ENCODE results near the gene TMEM41A.
"Not testable (repeated sequence)": the region's sequence is repeated elsewhere in the genome, so short reads cannot be mapped to it uniquely, and the experiment has no call there.

The TMEM41A gene

GRCh38 chr3:185489462-185489861 is 9.4 kb downstream of the TMEM41A start:
- no peak overlapping the region for H3K27ac ChIP-seq
- no peak for TF ChIP-seq ZFX (IDR thresholded peaks at IDR 0.05; ENCODE audit: borderline replicate concordance)
- TF ChIP-seq, protein P1, sequence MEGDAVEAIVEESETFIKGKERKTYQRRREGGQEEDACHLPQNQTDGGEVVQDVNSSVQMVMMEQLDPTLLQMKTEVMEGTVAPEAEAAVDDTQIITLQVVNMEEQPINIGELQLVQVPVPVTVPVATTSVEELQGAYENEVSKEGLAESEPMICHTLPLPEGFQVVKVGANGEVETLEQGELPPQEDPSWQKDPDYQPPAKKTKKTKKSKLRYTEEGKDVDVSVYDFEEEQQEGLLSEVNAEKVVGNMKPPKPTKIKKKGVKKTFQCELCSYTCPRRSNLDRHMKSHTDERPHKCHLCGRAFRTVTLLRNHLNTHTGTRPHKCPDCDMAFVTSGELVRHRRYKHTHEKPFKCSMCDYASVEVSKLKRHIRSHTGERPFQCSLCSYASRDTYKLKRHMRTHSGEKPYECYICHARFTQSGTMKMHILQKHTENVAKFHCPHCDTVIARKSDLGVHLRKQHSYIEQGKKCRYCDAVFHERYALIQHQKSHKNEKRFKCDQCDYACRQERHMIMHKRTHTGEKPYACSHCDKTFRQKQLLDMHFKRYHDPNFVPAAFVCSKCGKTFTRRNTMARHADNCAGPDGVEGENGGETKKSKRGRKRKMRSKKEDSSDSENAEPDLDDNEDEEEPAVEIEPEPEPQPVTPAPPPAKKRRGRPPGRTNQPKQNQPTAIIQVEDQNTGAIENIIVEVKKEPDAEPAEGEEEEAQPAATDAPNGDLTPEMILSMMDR (IDR thresholded peaks at IDR 0.05) = no peak

GRCh38 chr3:185488465-185488864 is 10.4 kb downstream of the TMEM41A start:
- no peak overlapping the region for H3K27ac ChIP-seq
- TF ChIP-seq, protein P1 (IDR thresholded peaks at IDR 0.05) = no peak
- TF ChIP-seq ZFX (IDR thresholded peaks at IDR 0.05; ENCODE audit: borderline replicate concordance) = no peak

DNA sequence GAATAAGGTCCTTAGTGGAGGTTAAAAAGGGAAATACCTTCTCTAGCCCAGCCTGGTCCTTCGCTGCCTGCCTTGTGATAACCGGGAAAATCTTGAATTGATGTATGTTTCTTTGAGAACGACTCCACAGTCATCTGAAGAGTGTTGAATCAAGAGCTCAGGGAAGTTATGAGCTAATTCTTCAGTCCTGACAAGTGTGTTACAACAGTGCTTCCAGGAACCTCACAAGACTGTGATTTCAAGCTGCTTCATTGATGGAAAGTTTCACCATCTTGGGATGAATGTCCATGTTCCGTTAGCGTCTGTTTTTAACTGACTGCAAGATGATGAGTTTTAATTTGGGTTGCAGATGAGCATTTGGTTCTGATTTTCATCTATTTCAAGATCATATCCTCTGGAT is 12.4 kb downstream of the TMEM41A start:
- no peak for TF ChIP-seq ZFX (IDR thresholded peaks at IDR 0.05; ENCODE audit: borderline replicate concordance)

DNA sequence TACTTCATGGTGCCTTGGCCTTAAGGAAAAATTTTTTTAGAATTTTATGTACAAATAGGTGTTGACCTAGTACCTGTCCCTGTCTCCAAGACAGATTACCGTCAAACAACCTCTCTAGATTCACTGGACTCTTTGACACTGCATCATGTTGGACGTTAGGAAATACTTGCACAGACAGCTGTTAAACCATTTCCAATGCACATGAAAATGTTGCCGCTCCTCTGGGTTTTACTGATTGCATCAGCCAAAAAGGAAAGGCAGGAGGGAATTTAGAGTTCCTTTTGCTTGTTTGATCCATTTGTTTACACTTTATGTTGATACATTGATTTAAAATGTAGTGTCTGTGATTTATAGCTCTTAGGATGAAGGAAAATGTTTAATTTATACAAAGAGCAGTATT is 14.5 kb downstream of the TMEM41A start:
- no peak overlapping the region for H3K27ac ChIP-seq
- no peak for TF ChIP-seq ZFX (IDR thresholded peaks at IDR 0.05; ENCODE audit: borderline replicate concordance)
- TF ChIP-seq, protein P1 (IDR thresholded peaks at IDR 0.05) = no peak

More for the DNA sequence above, 12.4 kb downstream of the TMEM41A start:
- H3K27ac ChIP-seq = no peak overlapping the region

DNA sequence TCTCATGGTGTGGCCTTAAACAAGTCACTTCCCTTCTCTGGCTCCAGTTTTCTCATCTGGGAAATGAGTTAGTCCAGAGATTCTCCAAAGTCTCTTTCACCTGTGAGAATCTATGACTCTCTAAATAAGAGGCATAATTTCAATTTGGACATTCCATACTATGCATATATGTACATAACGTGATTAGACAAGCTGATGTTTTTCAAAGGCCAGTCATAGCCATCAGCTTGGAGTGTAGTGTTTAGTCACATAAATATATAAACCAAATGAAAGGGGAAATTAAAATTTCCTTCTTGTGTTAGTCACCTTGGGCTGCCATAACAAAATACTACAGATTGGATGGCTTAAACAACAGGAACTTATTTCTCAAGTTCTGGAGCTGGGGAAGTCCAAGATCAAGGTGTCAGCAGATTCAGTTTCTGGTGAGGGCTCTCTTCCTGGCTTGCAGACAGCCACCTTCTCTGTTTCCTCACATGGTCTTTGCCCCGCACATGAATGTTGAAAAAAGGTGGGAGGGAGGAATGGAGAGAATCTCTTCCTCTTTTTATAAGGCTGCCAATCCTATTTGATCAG is 19.4 kb downstream of the TMEM41A start:
- H3K27ac ChIP-seq = no peak overlapping the region
- TF ChIP-seq ZFX (IDR thresholded peaks at IDR 0.05; ENCODE audit: borderline replicate concordance) = no peak
- TF ChIP-seq, protein P1 (IDR thresholded peaks at IDR 0.05) = no peak

GRCh38 chr3:185477316-185477715 is 21.5 kb downstream of the TMEM41A start:
- TF ChIP-seq, protein P1 (IDR thresholded peaks at IDR 0.05) = no peak
- TF ChIP-seq ZFX (IDR thresholded peaks at IDR 0.05; ENCODE audit: borderline replicate concordance) = no peak

DNA sequence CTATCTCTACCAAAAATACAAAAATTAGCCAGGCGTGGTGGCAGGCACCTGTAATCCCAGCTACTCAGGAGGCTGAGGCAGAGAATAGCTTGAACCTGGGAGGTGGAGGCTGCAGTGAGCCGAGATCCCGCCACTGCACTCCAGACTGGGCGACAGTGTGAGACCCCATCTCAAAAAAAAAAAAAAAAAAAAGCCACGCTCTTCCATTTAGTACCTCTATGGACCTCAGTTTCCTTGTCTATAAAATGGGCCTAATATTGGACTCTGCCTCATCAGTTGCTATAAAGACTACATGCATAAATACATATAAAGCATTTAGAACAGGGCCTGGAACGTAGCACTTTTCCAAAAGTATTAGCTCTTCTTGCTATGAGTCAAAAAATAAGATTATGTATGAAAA is 23.9 kb downstream of the TMEM41A start:
- not testable (repeated sequence) for H3K27ac ChIP-seq

More at GRCh38 chr3:185477316-185477715, 21.5 kb downstream of the TMEM41A start:
- no peak overlapping the region for H3K27ac ChIP-seq

- no peak overlapping the region for H3K27ac ChIP-seq
- TF ChIP-seq, protein P1 (IDR thresholded peaks at IDR 0.05) = no peak
- no peak for TF ChIP-seq ZFX (IDR thresholded peaks at IDR 0.05; ENCODE audit: borderline replicate concordance)
These were observed 25.5 kb downstream of the TMEM41A start for GRCh38 chr3:185473290-185473815.
